ENCODE data around the gene KCNT1.

KCNT1 gene

GRCh38 chr9:135728436-135729110, 26.6 kb downstream of the KCNT1 start:
- no peak for DNase-seq

DNA sequence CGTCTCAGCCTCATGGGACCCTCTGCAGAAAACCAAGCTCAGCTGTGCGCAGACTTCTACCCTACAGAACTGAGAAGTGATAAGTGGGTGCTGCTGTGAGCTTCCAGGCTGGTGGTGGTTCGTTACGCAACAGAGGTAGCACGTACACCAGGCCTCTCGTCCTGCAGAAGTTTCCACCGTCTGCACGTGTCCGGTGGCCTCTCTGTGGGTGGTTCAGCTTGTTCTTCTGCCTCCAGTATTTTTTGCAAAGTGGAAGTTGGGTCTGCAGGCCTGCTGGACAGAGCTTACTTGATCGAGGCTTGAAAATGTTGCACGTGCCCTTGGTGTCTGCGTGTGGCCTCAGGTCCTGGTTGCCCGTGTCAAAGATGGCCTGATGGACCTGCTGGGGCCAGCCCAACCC, 27.5 kb downstream of the KCNT1 start:
- no peak for DNase-seq

- no peak for DNase-seq
Observed at GRCh38 chr9:135731454-135731853, 29.5 kb downstream of the KCNT1 start.

GRCh38 chr9:135732569-135733257, 30.7 kb downstream of the KCNT1 start:
- DNase-seq: no peak

- DNase-seq: no peak
Observed at GRCh38 chr9:135734616-135735144, 32.7 kb downstream of the KCNT1 start.

DNA sequence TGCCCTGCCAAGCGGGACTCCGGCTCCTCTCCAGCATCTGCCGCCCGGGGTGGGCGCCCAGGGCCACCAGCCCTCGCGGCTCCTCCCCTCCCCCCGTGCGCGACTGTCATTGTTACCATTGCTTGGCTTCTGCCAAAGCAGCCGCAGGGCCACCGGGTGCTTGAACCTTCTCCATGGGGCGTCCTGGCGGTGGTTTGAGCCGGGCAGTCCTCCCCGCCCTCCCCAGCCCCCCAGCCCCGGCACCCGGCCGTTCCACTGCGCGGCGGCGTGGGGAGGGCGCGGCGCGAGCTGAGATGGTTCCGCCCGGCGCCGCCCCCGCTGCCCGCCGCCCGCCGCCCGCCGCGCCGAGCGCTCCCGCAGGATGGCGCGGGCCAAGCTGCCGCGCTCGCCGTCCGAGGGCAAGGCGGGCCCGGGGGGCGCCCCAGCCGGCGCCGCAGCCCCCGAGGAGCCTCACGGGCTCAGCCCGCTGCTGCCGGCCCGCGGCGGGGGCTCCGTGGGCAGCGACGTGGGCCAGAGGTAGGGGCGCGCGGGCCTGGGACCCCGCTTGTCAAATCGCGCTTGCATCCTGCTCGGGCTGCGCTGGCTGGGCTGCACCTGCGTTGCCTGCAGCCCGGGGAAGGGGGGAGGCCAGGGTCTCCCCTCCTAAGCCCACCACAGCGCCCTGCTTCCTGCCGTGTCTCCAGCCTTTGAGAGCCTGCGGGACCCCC, 34.4 kb downstream of the KCNT1 start:
- DNase-seq: no peak

DNA sequence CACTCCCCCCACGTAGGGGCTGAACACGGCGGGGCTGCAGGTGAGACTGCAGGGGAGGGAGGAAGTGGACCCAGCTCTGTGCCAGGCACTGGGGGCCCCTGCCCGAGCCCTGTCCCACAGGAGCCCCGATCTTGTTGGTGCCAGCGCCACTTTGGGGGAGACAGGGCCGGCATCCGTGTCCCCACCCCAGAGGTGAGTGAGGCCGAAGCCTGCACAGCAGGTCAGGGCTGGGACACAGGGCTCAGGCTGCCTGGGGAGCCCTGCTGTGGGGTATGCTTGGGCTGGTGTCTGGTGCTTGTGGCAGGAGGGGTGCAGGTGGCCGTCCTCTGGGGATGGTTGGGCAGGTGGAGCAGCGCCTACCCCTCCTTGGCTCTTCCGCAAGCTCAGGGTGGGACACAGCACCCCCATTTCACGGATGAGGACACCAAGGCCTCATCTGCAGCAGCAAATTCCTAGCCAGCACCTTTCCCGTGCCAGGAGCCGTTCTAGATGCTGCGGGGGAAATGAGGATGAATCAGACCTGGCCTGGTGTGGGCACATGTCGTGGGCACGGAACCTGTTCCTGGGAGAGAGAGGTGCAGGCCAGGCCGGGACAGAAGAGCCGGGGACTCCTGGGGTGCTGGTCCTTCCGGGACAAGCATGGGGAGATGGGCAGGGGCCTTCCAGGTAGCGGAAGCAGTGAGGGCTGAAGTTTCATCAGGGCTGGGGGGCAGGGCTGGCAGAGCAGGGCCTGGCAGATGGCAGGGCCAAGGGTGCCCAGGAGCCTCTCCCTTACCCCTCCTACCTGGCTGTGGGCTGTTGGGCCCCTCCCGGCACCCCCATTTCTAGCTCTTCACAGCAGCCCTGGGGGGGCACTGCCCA, 35.2 kb downstream of the KCNT1 start:
- no peak for DNase-seq

- no peak for DNase-seq
Observed at GRCh38 chr9:135737840-135738521, 36.0 kb downstream of the KCNT1 start.

DNA sequence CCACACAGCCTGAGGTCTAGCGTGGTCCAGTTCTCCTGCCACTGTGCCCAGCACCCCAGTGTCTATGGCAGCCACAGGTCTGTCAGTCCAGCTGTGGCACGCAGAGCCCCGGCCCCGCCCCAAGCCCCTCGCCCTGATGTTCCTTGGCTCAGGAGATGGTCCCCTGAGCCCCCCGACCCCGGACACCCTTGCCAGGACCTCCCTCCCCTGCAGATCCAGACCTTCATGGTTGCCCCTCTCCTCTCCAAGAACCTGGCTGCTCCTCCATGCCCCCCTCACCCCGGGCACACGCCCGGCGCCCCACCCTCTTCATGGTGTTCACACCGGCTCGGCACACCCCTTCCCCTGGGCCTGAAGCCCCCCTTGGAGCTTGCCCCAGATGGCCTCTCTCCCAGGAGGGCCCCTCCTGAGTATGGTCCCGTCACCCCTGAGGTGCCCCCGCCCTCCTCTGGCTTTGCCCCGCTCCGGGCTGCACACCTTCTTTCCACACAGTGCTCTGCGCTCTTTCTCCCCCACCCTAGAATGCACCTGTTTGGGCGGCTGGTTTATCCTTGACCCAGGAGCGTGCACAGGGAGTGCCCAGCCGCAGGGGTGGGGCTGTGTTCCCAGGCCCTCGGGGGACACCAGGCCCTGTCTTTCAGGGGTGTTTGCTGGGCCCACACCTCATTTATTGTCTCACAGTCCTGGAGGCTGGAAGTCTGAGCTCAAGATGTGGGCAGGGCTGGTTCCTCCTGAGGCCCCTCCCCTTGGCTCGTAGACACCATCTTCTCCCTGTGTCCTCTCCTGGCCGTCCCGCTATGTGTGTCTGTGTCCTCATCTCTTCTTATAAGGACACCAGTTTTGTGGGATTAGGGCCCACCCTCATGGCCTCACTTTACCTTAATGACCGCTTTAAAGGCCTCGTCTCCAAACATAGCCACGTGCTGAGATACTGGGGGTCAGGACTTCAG, 37.6 kb downstream of the KCNT1 start:
- no peak for DNase-seq

DNA sequence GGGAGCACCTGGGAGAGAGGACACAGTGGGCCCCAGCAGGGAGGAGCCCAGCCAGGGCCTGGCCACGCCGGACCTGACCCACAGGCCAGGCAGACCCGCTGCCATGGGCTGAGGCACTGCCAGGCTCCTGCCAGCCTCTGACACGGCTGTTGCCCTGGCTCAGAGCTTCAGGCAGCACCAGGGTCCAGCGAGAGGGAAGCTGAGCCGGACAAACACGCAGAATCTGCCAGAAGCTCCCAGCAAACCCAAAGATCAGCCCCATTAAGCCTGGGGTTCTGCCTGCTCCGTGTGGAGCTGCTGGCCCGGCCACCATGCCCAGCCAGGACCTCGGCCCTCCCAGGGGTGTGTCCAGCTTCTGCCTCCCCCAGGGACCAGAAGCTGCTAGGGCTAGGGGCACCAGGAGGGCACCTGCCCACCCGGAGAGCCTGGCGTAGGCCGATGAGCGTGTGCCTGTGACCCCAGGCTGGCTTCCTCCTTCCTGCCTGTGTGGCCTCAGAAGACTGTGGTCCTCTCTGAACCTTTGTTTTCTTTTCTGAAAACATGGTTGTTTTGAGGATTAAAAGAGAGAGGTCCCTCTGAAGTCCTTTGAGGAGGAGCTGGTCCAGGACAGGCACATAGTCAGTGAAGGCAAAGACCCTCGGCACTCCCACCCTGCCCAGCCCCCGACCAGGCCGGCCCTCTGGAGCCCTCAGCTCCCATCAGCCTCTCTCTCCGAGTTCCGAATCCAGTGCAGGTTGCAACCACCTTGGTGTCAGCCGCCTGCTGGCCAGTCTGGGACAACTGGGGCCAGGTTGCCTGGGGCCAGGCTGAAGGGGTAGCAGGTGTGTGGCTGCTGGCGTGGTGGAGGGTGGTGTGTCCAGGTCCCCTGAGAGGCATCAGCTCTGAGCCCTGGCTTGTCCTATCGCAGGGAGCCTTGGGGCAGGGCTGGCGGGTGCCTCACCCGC, 39.6 kb downstream of the KCNT1 start:
- DNase-seq: no peak

- no peak for DNase-seq
Observed at GRCh38 chr9:135743021-135743420, 41.0 kb downstream of the KCNT1 start.

DNA sequence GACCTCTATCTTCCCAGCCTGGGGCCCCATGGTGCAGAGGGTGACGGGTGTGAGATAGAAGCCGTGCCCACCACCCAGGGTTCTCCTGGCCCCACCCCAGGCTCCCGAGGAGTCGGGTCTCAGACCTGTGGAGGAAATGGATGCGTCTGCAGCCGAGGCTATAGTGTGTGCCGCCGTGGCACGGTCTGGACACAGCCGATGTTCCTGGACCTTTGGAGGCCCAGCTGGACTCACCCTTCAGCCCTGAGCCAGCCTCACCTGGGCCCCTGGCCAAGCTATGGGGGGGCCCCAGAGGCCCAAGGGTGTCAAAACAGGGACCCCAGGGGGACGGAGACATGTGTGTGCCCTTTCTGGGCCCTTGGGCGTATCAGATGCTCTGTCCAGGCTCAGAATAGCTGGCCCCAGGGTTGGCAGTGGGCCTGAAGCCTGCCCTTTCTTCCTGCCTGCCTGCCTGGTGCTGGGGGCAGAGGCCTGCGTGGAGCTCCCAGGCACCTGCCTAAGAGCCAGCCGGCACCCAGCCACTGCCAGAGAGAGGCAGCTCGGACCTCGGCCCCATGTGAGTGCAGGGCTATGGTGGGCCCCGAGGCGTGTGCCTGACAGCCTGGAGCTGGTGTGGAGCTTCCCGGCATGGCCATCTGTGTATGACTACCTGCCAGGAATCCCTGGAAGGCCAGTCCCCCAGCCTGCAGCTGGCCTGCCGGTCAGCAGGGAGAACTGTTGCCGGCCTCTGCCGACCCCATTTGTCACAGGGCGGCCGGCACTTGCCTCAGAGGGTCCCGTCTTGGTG, 41.8 kb downstream of the KCNT1 start:
- DNase-seq: no peak

- no peak for DNase-seq
Observed at GRCh38 chr9:135744333-135745070, 42.5 kb downstream of the KCNT1 start.

- DNase-seq: no peak
Observed at GRCh38 chr9:135745189-135745588, 43.2 kb downstream of the KCNT1 start.

DNA sequence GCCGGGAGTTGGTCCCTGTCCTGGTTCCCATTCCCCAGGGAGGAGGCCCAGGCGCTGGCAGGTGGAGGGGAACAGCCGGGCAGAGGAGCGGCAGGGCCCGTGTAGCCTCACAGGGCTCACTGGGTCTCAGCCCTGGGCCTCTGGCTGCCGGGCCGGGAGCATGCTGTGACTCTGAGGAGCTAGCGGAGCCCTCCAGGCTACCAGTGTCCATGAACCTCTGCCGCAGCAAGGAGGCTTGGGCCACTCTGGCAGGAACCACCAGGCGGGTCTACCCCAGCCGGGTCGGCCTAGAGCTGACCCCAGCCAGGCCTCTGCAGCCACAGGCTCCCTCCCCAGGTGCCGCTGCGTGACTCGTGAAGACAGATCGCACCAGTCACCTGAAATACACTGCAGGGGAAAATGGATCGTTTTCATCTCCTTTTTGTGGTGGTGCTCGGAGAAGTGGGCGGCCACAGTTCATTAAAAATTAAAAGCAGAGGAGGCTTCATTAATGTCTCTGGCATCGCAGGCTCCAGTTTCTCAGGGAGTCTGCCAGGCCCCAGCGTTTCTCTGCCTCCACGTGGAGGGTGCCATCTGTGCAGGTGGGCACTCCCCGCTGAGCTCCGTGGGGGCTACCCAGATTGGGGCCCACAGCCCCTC, 43.8 kb downstream of the KCNT1 start:
- DNase-seq: no peak

DNA sequence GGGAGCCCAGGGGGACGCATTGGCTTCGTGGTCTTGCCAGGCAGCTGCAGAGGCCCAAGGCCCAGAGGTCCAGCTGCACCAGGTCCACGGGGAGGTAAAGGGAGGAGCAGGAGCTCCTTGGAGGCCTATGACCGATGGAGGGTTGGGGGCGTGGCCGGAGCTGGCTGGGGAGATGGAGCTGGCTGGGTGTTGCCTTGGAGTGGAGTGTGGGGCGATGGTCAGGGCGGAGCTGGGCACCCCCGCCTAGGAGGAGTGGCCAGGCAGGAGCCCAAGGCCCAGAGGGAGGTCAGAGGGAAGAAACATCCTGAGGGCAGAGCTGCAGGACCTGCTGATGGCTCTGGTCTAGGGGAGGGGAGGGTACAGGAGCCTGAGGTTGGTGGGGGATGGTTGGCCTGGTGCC, 44.6 kb downstream of the KCNT1 start:
- DNase-seq: no peak

DNA sequence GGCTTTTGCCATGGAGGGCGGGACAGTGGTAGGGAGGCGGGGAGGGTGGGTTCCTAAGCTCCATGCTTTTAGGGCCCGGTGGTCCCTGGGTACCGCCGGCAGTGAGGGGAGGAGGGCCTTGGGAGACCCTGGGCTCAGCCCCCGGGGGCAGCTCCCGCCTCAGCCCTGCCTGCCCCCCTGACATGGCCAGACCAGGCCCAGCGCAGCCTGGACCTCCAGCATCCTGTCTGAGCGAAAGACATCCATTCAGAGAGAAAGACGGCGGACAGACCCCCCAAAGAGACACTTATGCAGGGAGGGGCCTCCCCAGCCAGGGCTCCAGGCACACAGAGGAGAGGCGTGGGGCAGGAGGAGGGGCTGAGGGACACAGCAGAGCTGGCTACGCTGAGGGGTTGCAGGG, 45.3 kb downstream of the KCNT1 start:
- no peak for DNase-seq

DNA sequence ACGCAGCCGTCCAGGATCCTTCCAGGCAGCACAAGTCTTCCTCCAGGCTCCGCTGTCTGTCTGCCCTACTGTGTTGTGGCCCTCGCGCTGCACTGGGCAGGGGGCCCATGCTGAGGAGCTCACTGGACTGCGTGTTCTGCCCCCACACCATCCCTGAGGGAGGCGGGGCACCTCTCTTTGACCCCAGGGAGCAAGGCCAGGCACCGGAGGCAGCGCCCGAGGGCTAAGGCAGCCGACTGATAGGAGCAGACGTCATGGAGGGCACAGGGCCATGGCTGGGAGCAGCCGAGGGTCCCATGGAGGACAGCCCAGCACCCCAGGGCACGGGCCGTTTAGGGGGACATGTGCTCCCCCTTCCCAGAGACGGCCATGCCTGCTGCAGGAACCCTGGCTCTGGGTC, 46.7 kb downstream of the KCNT1 start:
- no peak for DNase-seq

Measured in NCI-H2227 treated with DMSO at 0.1 percent for 48 hours (cell line).